HFF-Myc (cell line): ENCODE data around the gene FGB.

Source experiments
- DNase-seq: peaks from one replicate; pipeline ENCODE4 v3.0.0-alpha.2; 2011; ENCODE audit warnings: low read depth; ENCODE audit errors: extremely low read depth
- H3K4me3 ChIP-seq: replicated peaks from 2 replicates; pipeline ENCODE4 v1.5.1; 2011; ENCODE audit warnings: low read depth, mild to moderate bottlenecking, control low read depth, low read length
- CTCF ChIP-seq: IDR thresholded peaks from 2 replicates; pipeline ENCODE4 v1.5.1; 2012; ENCODE audit warnings: mild to moderate bottlenecking, low read depth, low read length, control low read depth; ENCODE audit errors: missing control alignments

The FGB gene

GRCh38 chr4:154527308-154527707 is 35.5 kb upstream of the FGB start:
- TF ChIP-seq CTCF: no peak
- DNase-seq: no peak
- no peak overlapping the region for H3K4me3 ChIP-seq

GRCh38 chr4:154528869-154529268 is 33.9 kb upstream of the FGB start:
- H3K4me3 ChIP-seq: no peak overlapping the region
- TF ChIP-seq CTCF: no peak
- no peak for DNase-seq

GRCh38 chr4:154529728-154530519 is 32.9 kb upstream of the FGB start:
- TF ChIP-seq CTCF: no peak
- no peak overlapping the region for H3K4me3 ChIP-seq
- DNase-seq: no peak

GRCh38 chr4:154534296-154534695 is 28.5 kb upstream of the FGB start:
- no peak for TF ChIP-seq CTCF
- DNase-seq: no peak
- H3K4me3 ChIP-seq: no peak overlapping the region

- no peak for TF ChIP-seq CTCF
- DNase-seq: no peak
- no peak overlapping the region for H3K4me3 ChIP-seq
Observed at GRCh38 chr4:154542271-154542879, 20.4 kb upstream of the FGB start.

- no peak for DNase-seq
- TF ChIP-seq CTCF: peak; percentile 16
- H3K4me3 ChIP-seq: no peak overlapping the region
Observed at GRCh38 chr4:154545689-154546088, 17.1 kb upstream of the FGB start.
